HEK293 (cell line): ENCODE measurements around the gene LPCAT2.

Source experiments
- KLF16 ChIP-seq: fragments of 450-650 bp; formaldehyde crosslinking; IDR thresholded peaks from 2 replicates; pipeline ENCODE4 v1.5.1; 2017; ENCODE audit warnings: missing biosample characterization, missing genetic modification characterization
- YY1 ChIP-seq: fragments of 450-650 bp; formaldehyde crosslinking; IDR thresholded peaks from 2 replicates; pipeline ENCODE4 v1.5.1; 2018; ENCODE audit warnings: missing biosample characterization, missing genetic modification characterization
- ZBTB8A ChIP-seq: fragments of 450-650 bp; formaldehyde crosslinking; IDR thresholded peaks from 2 replicates; pipeline ENCODE4 v1.5.1; 2016; ENCODE audit warnings: missing biosample characterization, missing genetic modification characterization
- ZFP3 ChIP-seq: fragments of 450-650 bp; formaldehyde crosslinking; IDR thresholded peaks from 2 replicates; pipeline ENCODE4 v1.5.1; 2016; ENCODE audit warnings: low read depth, missing biosample characterization, missing genetic modification characterization
- ZNF169 ChIP-seq: fragments of 450-650 bp; formaldehyde crosslinking; IDR thresholded peaks from 2 replicates; pipeline ENCODE4 v1.5.1; 2016; ENCODE audit warnings: missing biosample characterization, missing genetic modification characterization
- ZNF24 ChIP-seq: fragments of 450-650 bp; formaldehyde crosslinking; IDR thresholded peaks from 2 replicates; pipeline ENCODE4 v1.5.1; 2016; ENCODE audit warnings: missing biosample characterization, missing genetic modification characterization
- ZNF558 ChIP-seq: fragments of 450-650 bp; formaldehyde crosslinking; IDR thresholded peaks from 2 replicates; pipeline ENCODE4 v1.5.1; 2016; ENCODE audit warnings: missing biosample characterization, missing genetic modification characterization
- ZNF660 ChIP-seq: fragments of 450-650 bp; IDR thresholded peaks from 2 replicates; pipeline ENCODE4 v1.5.1; 2018; ENCODE audit warnings: missing biosample characterization, mild to moderate bottlenecking, missing genetic modification characterization
- ZNF776 ChIP-seq: fragments of 450-650 bp; formaldehyde crosslinking; IDR thresholded peaks from 2 replicates; pipeline ENCODE4 v1.5.0; 2017; ENCODE audit warnings: missing biosample characterization, missing genetic modification characterization, borderline replicate concordance
- ZSCAN30 ChIP-seq: fragments of 450-650 bp; IDR thresholded peaks from 2 replicates; pipeline ENCODE4 v1.5.1; 2018; ENCODE audit warnings: missing biosample characterization, mild to moderate bottlenecking, missing genetic modification characterization, moderate library complexity
- TF ChIP-seq, protein P1 (sequence below): fragments of 450-650 bp; formaldehyde crosslinking; IDR thresholded peaks from 2 replicates; pipeline ENCODE4 v1.5.1; 2016; ENCODE audit warnings: missing biosample characterization, missing genetic modification characterization
- TF ChIP-seq, protein P2 (sequence below): fragments of 450-650 bp; formaldehyde crosslinking; IDR thresholded peaks from 2 replicates; pipeline ENCODE4 v1.5.1; 2016; ENCODE audit warnings: missing biosample characterization, missing genetic modification characterization
- TF ChIP-seq, protein P3 (sequence below): fragments of 450-650 bp; formaldehyde crosslinking; IDR thresholded peaks from 2 replicates; pipeline ENCODE4 v1.5.1; 2016; ENCODE audit warnings: missing biosample characterization, missing genetic modification characterization

DNA sequence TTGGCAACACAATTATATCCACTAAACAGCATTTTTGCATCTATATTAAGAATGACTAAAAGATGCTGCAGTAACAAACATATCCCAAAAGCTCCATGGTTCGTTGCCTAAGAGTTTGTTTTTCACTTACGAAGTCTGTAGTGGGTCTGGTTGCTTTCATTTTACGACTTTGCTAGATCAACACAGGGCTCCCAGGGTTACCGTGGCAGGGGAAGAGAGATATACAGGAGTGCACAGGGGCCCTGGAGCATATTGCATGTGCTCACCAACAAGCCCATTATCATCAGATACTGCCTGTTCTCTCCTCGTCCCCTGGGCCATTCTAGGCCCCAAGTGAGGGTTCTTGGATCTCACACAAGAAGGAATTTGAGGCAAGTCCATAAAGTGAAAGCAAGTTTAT lies 33.0 kb upstream of the LPCAT2 start:
- TF ChIP-seq ZFP3 (no peak), ZNF660 (tag by site-specific recombination) (no peak), ZSCAN30 (no peak), ZNF24 (no peak), ZNF776 (tag by site-specific recombination) (no peak), ZNF169 (tag by site-specific recombination) (no peak), YY1 (tag by site-specific recombination) (no peak), ZBTB8A (tag by site-specific recombination) (no peak), KLF16 (tag by site-specific recombination) (no peak), ZNF558 (no peak)
- TF ChIP-seq, protein P1, sequence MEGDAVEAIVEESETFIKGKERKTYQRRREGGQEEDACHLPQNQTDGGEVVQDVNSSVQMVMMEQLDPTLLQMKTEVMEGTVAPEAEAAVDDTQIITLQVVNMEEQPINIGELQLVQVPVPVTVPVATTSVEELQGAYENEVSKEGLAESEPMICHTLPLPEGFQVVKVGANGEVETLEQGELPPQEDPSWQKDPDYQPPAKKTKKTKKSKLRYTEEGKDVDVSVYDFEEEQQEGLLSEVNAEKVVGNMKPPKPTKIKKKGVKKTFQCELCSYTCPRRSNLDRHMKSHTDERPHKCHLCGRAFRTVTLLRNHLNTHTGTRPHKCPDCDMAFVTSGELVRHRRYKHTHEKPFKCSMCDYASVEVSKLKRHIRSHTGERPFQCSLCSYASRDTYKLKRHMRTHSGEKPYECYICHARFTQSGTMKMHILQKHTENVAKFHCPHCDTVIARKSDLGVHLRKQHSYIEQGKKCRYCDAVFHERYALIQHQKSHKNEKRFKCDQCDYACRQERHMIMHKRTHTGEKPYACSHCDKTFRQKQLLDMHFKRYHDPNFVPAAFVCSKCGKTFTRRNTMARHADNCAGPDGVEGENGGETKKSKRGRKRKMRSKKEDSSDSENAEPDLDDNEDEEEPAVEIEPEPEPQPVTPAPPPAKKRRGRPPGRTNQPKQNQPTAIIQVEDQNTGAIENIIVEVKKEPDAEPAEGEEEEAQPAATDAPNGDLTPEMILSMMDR (tag by site-specific recombination), result no peak
- TF ChIP-seq, protein P2, sequence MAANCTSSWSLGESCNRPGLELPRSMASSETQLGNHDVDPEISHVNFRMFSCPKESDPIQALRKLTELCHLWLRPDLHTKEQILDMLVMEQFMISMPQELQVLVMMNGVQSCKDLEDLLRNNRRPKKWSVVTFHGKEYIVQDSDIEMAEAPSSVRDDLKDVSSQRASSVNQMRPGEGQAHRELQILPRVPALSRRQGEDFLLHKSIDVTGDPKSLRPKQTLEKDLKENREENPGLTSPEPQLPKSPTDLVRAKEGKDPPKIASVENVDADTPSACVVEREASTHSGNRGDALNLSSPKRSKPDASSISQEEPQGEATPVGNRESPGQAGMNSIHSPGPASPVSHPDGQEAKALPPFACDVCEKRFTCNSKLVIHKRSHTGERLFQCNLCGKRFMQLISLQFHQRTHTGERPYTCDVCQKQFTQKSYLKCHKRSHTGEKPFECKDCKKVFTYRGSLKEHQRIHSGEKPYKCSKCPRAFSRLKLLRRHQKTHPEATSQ (tag by site-specific recombination), result no peak
- TF ChIP-seq, protein P3, sequence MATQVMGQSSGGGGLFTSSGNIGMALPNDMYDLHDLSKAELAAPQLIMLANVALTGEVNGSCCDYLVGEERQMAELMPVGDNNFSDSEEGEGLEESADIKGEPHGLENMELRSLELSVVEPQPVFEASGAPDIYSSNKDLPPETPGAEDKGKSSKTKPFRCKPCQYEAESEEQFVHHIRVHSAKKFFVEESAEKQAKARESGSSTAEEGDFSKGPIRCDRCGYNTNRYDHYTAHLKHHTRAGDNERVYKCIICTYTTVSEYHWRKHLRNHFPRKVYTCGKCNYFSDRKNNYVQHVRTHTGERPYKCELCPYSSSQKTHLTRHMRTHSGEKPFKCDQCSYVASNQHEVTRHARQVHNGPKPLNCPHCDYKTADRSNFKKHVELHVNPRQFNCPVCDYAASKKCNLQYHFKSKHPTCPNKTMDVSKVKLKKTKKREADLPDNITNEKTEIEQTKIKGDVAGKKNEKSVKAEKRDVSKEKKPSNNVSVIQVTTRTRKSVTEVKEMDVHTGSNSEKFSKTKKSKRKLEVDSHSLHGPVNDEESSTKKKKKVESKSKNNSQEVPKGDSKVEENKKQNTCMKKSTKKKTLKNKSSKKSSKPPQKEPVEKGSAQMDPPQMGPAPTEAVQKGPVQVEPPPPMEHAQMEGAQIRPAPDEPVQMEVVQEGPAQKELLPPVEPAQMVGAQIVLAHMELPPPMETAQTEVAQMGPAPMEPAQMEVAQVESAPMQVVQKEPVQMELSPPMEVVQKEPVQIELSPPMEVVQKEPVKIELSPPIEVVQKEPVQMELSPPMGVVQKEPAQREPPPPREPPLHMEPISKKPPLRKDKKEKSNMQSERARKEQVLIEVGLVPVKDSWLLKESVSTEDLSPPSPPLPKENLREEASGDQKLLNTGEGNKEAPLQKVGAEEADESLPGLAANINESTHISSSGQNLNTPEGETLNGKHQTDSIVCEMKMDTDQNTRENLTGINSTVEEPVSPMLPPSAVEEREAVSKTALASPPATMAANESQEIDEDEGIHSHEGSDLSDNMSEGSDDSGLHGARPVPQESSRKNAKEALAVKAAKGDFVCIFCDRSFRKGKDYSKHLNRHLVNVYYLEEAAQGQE (tag by site-specific recombination), result no peak
